Amniotic epithelial cell (primary cell): ENCODE data around the gene USP17L22.
"Not testable (repeated sequence)": the region's sequence is repeated elsewhere in the genome, so short reads cannot be mapped to it uniquely, and the experiment has no call there.

Experiments
- DNase-seq: peaks from one replicate; pipeline ENCODE4 v3.0.0-alpha.2; 2010; ENCODE audit warnings: low read depth

USP17L22 gene, protein sequence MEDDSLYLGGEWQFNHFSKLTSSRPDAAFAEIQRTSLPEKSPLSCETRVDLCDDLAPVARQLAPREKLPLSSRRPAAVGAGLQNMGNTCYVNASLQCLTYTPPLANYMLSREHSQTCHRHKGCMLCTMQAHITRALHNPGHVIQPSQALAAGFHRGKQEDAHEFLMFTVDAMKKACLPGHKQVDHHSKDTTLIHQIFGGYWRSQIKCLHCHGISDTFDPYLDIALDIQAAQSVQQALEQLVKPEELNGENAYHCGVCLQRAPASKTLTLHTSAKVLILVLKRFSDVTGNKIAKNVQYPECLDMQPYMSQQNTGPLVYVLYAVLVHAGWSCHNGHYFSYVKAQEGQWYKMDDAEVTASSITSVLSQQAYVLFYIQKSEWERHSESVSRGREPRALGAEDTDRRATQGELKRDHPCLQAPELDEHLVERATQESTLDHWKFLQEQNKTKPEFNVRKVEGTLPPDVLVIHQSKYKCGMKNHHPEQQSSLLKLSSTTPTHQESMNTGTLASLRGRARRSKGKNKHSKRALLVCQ

DNA sequence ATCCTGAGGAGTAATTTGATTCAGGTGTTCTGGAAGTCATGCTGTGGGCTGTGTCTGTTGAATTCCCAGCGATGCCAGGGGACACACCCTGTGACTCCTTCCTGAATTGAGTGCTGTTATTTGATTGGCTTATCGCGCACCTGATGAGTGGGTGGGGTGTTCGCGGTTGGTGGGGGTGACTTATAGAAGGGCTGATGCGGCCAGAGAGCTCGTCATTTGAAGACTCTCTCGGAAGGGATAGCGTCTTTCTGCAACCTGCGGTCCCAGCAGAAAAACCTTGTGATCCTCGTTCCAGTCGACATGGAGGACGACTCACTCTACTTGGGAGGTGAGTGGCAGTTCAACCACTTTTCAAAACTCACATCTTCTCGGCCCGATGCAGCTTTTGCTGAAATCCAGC is at the start of gene USP17L22:
Gene USP17L22, plus strand, starts transcription at position 301 of the 400 bp plus-strand sequence. Its CDS starts 0 bp downstream, at position 301.
- not testable (repeated sequence) for DNase-seq

DNA sequence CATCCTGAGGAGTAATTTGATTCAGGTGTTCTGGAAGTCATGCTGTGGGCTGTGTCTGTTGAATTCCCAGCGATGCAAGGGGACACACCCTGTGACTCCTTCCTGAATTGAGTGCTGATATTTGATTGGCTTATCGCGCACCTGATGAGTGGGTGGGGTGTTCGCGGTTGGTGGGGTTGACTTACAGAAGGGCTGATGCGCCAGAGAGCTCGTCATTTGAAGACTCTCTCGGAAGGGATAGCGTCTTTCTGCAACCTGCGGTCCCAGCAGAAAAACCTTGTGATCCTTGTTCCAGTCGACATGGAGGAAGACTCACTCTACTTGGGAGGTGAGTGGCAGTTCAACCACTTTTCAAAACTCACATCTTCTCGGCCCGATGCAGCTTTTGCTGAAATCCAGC is 47.6 kb upstream of the USP17L22 start, which contains the start of gene USP17L12:
Gene USP17L12, plus strand, starts transcription at position 301 of the 400 bp plus-strand sequence. Its CDS starts 0 bp downstream, at position 301.
- DNase-seq, result not testable (repeated sequence)

DNA sequence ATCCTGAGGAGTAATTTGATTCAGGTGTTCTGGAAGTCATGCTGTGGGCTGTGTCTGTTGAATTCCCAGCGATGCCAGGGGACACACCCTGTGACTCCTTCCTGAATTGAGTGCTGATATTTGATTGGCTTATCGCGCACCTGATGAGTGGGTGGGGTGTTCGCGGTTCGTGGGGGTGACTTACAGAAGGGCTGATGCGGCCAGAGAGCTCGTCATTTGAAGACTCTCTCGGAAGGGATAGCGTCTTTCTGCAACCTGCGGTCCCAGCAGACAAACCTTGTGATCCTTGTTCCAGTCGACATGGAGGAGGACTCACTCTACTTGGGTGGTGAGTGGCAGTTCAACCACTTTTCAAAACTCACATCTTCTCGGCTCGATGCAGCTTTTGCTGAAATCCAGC is 42.8 kb upstream of the USP17L22 start, which contains the start of gene USP17L13:
Gene USP17L13, plus strand, starts transcription at position 301 of the 400 bp plus-strand sequence. Its CDS starts 0 bp downstream, at position 301.
- DNase-seq, result not testable (repeated sequence)

DNA sequence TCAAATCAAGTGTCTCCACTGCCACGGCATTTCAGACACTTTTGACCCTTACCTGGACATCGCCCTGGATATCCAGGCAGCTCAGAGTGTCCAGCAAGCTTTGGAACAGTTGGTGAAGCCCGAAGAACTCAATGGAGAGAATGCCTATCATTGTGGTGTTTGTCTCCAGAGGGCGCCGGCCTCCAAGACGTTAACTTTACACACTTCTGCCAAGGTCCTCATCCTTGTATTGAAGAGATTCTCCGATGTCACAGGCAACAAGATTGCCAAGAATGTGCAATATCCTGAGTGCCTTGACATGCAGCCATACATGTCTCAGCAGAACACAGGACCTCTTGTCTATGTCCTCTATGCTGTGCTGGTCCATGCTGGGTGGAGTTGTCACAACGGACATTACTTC is 37.2 kb upstream of the USP17L22 start:
- DNase-seq, result not testable (repeated sequence)

DNA sequence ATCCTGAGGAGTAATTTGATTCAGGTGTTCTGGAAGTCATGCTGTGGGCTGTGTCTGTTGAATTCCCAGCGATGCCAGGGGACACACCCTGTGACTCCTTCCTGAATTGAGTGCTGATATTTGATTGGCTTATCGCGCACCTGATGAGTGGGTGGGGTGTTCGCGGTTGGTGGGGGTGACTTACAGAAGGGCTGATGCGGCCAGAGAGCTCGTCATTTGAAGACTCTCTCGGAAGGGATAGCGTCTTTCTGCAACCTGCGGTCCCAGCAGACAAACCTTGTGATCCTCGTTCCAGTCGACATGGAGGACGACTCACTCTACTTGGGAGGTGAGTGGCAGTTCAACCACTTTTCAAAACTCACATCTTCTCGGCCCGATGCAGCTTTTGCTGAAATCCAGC is 33.3 kb upstream of the USP17L22 start, which contains the start of gene USP17L15:
Gene USP17L15, plus strand, starts transcription at position 301 of the 400 bp plus-strand sequence. Its CDS starts 0 bp downstream, at position 301.
- not testable (repeated sequence) for DNase-seq

DNA sequence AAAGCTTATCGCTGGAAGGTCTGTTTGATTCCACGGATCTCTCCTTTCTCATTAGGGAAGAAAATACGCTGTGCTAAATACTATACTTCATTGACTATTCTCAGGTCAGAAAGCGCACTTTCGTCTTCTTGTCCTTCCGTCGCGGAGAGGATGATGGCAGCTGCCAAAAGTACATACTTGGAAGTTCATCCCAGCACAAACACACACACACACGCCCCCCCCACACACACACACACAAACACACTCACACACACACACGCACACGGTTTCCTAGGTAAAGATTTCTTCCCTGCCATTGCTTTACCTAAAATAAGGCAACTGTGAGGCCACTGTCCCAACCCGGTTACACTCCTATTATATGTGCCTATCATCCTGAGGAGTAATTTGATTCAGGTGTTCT is 29.0 kb upstream of the USP17L22 start:
- DNase-seq, result not testable (repeated sequence)

DNA sequence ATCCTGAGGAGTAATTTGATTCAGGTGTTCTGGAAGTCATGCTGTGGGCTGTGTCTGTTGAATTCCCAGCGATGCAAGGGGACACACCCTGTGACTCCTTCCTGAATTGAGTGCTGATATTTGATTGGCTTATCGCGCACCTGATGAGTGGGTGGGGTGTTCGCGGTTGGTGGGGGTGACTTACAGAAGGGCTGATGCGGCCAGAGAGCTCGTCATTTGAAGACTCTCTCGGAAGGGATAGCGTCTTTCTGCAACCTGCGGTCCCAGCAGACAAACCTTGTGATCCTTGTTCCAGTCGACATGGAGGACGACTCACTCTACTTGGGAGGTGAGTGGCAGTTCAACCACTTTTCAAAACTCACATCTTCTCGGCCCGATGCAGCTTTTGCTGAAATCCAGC is 23.8 kb upstream of the USP17L22 start, which contains the start of gene USP17L17:
Gene USP17L17, plus strand, starts transcription at position 301 of the 400 bp plus-strand sequence. Its CDS starts 0 bp downstream, at position 301.
- DNase-seq, result not testable (repeated sequence)

DNA sequence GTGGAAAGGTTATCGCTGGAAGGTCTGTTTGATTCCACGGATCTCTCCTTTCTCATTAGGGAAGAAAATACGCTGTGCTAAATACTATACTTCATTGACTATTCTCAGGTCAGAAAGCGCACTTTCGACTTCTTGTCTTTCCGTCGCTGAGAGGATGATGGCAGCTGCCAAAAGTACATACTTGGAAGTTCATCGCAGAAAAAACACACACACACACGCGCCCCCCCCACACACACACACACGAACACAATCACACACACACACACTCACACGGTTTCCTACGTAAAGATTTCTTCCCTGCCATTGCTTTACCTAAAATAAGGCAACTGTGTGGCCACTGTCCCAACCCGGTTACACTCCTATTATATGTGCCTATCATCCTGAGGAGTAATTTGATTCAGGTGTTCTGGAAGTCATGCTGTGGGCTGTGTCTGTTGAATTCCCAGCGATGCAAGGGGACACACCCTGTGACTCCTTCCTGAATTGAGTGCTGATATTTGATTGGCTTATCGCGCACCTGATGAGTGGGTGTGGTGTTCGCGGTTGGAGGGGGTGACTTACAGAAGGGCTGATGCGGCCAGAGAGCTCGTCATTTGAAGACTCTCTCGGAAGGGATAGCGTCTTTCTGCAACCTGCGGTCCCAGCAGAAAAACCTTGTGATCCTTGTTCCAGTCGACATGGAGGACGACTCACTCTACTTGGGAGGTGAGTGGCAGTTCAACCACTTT is 19.3 kb upstream of the USP17L22 start, which contains the start of gene USP17L18:
Gene USP17L18, plus strand, starts transcription at position 678 of the 728 bp plus-strand sequence. Its CDS starts 0 bp downstream, at position 678.
- DNase-seq, result peak; percentile 0

DNA sequence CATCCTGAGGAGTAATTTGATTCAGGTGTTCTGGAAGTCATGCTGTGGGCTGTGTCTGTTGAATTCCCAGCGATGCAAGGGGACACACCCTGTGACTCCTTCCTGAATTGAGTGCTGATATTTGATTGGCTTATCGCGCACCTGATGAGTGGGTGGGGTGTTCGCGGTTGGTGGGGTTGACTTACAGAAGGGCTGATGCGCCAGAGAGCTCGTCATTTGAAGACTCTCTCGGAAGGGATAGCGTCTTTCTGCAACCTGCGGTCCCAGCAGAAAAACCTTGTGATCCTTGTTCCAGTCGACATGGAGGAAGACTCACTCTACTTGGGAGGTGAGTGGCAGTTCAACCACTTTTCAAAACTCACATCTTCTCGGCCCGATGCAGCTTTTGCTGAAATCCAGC is 14.3 kb upstream of the USP17L22 start, which contains the start of gene USP17L19:
Gene USP17L19, plus strand, starts transcription at position 301 of the 400 bp plus-strand sequence. Its CDS starts 0 bp downstream, at position 301.
- DNase-seq, result not testable (repeated sequence)

DNA sequence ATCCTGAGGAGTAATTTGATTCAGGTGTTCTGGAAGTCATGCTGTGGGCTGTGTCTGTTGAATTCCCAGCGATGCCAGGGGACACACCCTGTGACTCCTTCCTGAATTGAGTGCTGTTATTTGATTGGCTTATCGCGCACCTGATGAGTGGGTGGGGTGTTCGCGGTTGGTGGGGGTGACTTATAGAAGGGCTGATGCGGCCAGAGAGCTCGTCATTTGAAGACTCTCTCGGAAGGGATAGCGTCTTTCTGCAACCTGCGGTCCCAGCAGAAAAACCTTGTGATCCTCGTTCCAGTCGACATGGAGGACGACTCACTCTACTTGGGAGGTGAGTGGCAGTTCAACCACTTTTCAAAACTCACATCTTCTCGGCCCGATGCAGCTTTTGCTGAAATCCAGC is 9.6 kb upstream of the USP17L22 start, which contains the start of gene USP17L20:
Gene USP17L20, plus strand, starts transcription at position 301 of the 400 bp plus-strand sequence. Its CDS starts 0 bp downstream, at position 301.
- DNase-seq, result not testable (repeated sequence)

DNA sequence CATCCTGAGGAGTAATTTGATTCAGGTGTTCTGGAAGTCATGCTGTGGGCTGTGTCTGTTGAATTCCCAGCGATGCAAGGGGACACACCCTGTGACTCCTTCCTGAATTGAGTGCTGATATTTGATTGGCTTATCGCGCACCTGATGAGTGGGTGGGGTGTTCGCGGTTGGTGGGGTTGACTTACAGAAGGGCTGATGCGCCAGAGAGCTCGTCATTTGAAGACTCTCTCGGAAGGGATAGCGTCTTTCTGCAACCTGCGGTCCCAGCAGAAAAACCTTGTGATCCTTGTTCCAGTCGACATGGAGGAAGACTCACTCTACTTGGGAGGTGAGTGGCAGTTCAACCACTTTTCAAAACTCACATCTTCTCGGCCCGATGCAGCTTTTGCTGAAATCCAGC is 4.8 kb upstream of the USP17L22 start, which contains the start of gene USP17L21:
Gene USP17L21, plus strand, starts transcription at position 301 of the 400 bp plus-strand sequence. Its CDS starts 0 bp downstream, at position 301.
- not testable (repeated sequence) for DNase-seq

DNA sequence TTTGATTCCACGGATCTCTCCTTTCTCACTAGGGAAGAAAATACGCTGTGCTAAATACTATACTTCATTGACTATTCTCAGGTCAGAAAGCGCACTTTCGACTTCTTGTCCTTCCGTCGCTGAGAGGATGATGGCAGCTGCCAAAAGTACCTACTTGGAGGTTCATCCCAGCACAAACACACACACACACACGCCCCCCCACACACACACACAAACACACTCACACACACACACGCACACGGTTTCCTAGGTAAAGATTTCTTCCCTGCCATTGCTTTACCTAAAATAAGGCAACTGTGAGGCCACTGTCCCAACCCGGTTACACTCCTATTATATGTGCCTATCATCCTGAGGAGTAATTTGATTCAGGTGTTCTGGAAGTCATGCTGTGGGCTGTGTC is 4.3 kb downstream of the USP17L22 start:
- DNase-seq, result not testable (repeated sequence)
